Calu3 (cell line): ENCODE data around the gene OCRL. TPM values are rescaled to one million over a fixed set of nuclear protein-coding genes. Genes with fewer than 3 reads are reported as not detected.
A peak's percentile ranks its signal among the peaks of the same experiment; 100 is the strongest.

Source experiments
- BruUV-seq: library from RNA; stranded (reverse); fragments of 400-500 nt; replicated peaks from 2 replicates; lab custom pipeline; 2021; lab: Mats Ljungman, UMichigan
- CTCF ChIA-PET: fragments of 300-600 bp; sonication (Branson Sonifier 250); formaldehyde crosslinking; loops from one replicate; lab custom pipeline; 2022; ENCODE audit warnings: antibody characterized with exemption; lab: Charles Lee
- DNase-seq: peaks from one replicate; pipeline ENCODE4 v3.0.0; 2022
- H3K27ac Mint-ChIP-seq: one replicate; pipeline ENCODE4 v1.8.0; 2022; ENCODE audit warnings: mixed read lengths; ENCODE audit not compliant: unreplicated experiment
- H3K27me3 Mint-ChIP-seq: one replicate; pipeline ENCODE4 v1.8.0; 2022; ENCODE audit warnings: mixed read lengths; ENCODE audit not compliant: unreplicated experiment
- H3K36me3 Mint-ChIP-seq: one replicate; pipeline ENCODE4 v1.8.0; 2022; ENCODE audit warnings: mild to moderate bottlenecking, moderate library complexity, mixed read lengths; ENCODE audit not compliant: insufficient read depth, unreplicated experiment
- H3K4me1 Mint-ChIP-seq: one replicate; pipeline ENCODE4 v1.8.0; 2022; ENCODE audit warnings: mild to moderate bottlenecking, low read depth, mixed read lengths; ENCODE audit not compliant: unreplicated experiment
- H3K4me3 Mint-ChIP-seq: one replicate; pipeline ENCODE4 v1.8.0; 2022; ENCODE audit warnings: mild to moderate bottlenecking, low read depth, moderate library complexity, mixed read lengths; ENCODE audit not compliant: unreplicated experiment
- H3K9me3 Mint-ChIP-seq: one replicate; pipeline ENCODE4 v1.8.0; 2022; ENCODE audit warnings: low read depth, mixed read lengths; ENCODE audit not compliant: unreplicated experiment
- intact Hi-C: fragments of 100-400 bp; cut with micrococcal nuclease; formaldehyde crosslinking; loops from one replicate; pipeline ENCODE4 v1.10.0; 2022; ENCODE audit not compliant: unreplicated experiment
- total RNA-seq: library from RNA; stranded (reverse); gene quantifications from 2 replicates; pipeline ENCODE4 v1.2.3, GENCODE V29; 2022
- TF ChIP-seq, protein P1 (sequence below): fragments of 200-600 bp; IDR thresholded peaks from one replicate; pipeline ENCODE4 v1.8.0; 2022; ENCODE audit warnings: antibody characterized with exemption; ENCODE audit not compliant: unreplicated experiment

OCRL gene
- total RNA-seq, 1 experiment from 2014 or later, result 30.7 TPM

- CTCF ChIA-PET, result no interaction called here
- no peaks in the 10 kb centered on the region for H3K4me1 Mint-ChIP-seq
- H3K9me3 Mint-ChIP-seq, result no peaks in the 10 kb centered on the region
- DNase-seq, result peak; percentile 70
- H3K36me3 Mint-ChIP-seq, result no peaks in the 10 kb centered on the region
- H3K4me3 Mint-ChIP-seq, result no peak overlapping the region
- TF ChIP-seq, protein P1, sequence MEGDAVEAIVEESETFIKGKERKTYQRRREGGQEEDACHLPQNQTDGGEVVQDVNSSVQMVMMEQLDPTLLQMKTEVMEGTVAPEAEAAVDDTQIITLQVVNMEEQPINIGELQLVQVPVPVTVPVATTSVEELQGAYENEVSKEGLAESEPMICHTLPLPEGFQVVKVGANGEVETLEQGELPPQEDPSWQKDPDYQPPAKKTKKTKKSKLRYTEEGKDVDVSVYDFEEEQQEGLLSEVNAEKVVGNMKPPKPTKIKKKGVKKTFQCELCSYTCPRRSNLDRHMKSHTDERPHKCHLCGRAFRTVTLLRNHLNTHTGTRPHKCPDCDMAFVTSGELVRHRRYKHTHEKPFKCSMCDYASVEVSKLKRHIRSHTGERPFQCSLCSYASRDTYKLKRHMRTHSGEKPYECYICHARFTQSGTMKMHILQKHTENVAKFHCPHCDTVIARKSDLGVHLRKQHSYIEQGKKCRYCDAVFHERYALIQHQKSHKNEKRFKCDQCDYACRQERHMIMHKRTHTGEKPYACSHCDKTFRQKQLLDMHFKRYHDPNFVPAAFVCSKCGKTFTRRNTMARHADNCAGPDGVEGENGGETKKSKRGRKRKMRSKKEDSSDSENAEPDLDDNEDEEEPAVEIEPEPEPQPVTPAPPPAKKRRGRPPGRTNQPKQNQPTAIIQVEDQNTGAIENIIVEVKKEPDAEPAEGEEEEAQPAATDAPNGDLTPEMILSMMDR, result peak; percentile 88
- H3K27me3 Mint-ChIP-seq, result peaks cover 18% of the 10 kb centered on the region
- H3K27ac Mint-ChIP-seq, result no peak overlapping the region
- intact Hi-C loops, result loop anchor here (1.0 kb wide), 1 partner anchor 89 kb away; no protein-coding TSS in a partner anchor
- no TSS peak for BruUV-seq
These were observed 97.4 kb downstream of the OCRL start for GRCh38 chrX:129637217-129638109.

GRCh38 chrX:129638917-129639316 is 98.9 kb downstream of the OCRL start:
- Mint-ChIP-seq H3K4me3 (no peak overlapping the region), H3K27ac (no peak overlapping the region), H3K27me3 (peaks cover 28% of the 10 kb centered on the region), H3K36me3 (no peaks in the 10 kb centered on the region), H3K4me1 (no peaks in the 10 kb centered on the region), H3K9me3 (no peaks in the 10 kb centered on the region)
- CTCF ChIA-PET, result interaction anchor here (0.8 to 2.5 kb wide), 2 partner anchors 54 to 87 kb away, joined by 6 to 7 read pairs; no protein-coding TSS in a partner anchor
- intact Hi-C loops, result no loop called here
- no TSS peak for BruUV-seq
- TF ChIP-seq, protein P1, result no peak
- DNase-seq, result no peak

- Mint-ChIP-seq H3K4me1 (no peaks in the 10 kb centered on the region), H3K4me3 (no peak overlapping the region), H3K36me3 (no peaks in the 10 kb centered on the region), H3K27me3 (peaks cover 42% of the 10 kb centered on the region), H3K9me3 (no peaks in the 10 kb centered on the region), H3K27ac (no peak overlapping the region)
- no peak for DNase-seq
- TF ChIP-seq, protein P1, result no peak
- no TSS peak for BruUV-seq
- intact Hi-C loops, result no loop called here
- CTCF ChIA-PET, result interaction anchor here (2.5 kb wide), 1 partner anchor 86 kb away, joined by 7 read pairs; no protein-coding TSS in a partner anchor
These were observed 100.7 kb downstream of the OCRL start for GRCh38 chrX:129640737-129641136.

- Mint-ChIP-seq H3K27ac (no peak overlapping the region), H3K4me1 (no peaks in the 10 kb centered on the region), H3K36me3 (no peaks in the 10 kb centered on the region), H3K9me3 (no peaks in the 10 kb centered on the region), H3K4me3 (no peak overlapping the region), H3K27me3 (peaks cover 44% of the 10 kb centered on the region)
- intact Hi-C loops, result no loop called here
- DNase-seq, result no peak
- BruUV-seq, result no TSS peak
- TF ChIP-seq, protein P1, result no peak
- CTCF ChIA-PET, result no interaction called here
These were observed 101.4 kb downstream of the OCRL start for GRCh38 chrX:129641469-129641868.
